ENCODE measurements around the gene MAP6D1.
A peak's percentile ranks its signal among the peaks of the same experiment; 100 is the strongest.
"Not testable (repeated sequence)": the region's sequence is repeated elsewhere in the genome, so short reads cannot be mapped to it uniquely, and the experiment has no call there.

MAP6D1 gene

GRCh38 chr3:183792976-183793375 lies 32.4 kb downstream of the MAP6D1 start:
- DNase-seq (ENCODE audit: low read depth) = no peak
- no peak for TF ChIP-seq CTCF (conservative IDR thresholded peaks at IDR 0.05; ENCODE audit: low read depth, low read length)
- no peak overlapping the region for H3K4me3 ChIP-seq (ENCODE audit: low read depth, low read length)

- no peak for TF ChIP-seq CTCF (conservative IDR thresholded peaks at IDR 0.05; ENCODE audit: low read depth, low read length)
- DNase-seq (ENCODE audit: low read depth) = no peak
- H3K4me3 ChIP-seq (ENCODE audit: low read depth, low read length) = no peak overlapping the region
Observed at GRCh38 chr3:183790700-183791099, 34.7 kb downstream of the MAP6D1 start.

- H3K4me3 ChIP-seq (ENCODE audit: low read depth, low read length) = no peak overlapping the region
- no peak for DNase-seq (ENCODE audit: low read depth)
- no peak for TF ChIP-seq CTCF (conservative IDR thresholded peaks at IDR 0.05; ENCODE audit: low read depth, low read length)
Observed at GRCh38 chr3:183789826-183790225, 35.6 kb downstream of the MAP6D1 start.

DNA sequence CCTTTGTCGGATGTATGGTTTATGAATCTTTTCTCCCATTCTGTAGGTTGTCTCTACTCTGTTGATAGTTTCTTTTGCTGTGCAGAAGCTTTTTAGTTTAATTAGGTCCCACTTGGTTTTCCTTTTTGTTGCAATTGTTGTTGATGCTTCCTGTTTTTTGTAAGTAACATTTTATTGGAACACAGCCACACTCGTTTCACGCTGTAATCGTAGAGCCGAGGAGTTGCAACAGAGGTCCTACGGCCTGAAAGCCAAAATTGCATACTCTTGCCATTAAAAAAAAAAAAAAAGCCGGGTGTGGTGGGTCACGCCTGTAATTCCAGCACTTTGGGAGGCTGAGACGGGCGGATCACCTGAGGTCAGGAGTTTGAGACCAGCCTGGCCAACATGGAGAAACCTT lies 40.9 kb downstream of the MAP6D1 start:
- not testable (repeated sequence) for DNase-seq (ENCODE audit: low read depth); H3K4me3 ChIP-seq (ENCODE audit: low read depth, low read length)

DNA sequence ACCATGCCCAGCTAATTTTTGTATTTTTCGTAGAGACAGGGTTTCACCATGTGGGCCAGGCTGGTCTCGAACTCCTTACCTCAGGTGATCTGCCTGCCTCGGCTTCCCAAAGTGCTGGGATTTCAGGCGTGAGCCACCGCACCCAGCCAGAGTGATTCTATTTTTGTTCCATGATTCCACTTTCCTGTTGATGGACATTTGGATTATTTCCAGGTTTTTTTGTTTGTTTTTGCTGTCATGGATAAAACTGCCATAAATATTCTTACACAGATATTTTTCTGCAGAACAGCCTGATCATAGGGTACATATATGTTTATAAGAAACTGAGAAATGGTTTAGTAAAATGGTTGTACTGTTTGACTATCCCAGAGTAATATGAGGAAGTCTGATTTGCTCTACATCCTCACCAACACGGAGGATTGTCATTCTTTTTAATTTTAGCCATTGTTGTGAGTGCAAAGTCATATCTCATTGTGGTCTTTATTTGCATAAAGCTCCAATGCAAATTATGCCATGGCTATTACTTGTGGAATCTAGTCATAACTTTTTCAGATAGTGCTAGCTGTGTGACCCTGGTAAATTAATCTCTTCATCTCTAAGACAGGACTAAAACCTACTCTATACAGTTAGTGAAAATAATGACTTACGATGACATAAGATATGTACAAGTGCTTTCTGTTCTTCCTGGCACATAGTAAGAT lies 42.7 kb downstream of the MAP6D1 start:
- TF ChIP-seq CTCF (conservative IDR thresholded peaks at IDR 0.05; ENCODE audit: low read depth, low read length) = no peak
- peak; percentile 8 for DNase-seq (ENCODE audit: low read depth)
- no peak overlapping the region for H3K4me3 ChIP-seq (ENCODE audit: low read depth, low read length)

DNA sequence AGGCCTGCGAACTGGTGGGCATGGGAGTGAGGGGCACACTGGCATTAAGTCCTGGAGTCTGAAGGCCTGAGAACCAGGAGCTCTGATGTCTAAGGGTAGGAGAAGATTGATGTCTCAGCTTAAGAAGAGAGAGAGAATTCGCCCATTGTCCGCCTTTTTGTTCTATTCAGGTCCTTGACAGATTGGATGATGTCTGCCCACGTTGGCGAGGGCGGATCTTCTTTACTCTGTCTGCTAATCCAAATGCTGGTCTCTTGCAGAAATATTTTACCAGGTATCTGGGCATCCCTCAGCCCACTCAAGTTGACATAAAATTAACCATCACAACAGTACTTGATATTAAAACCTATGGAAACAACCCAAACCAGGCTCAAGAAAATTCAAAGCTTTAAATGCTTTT lies 44.1 kb downstream of the MAP6D1 start:
- DNase-seq (ENCODE audit: low read depth) = no peak
- no peak overlapping the region for H3K4me3 ChIP-seq (ENCODE audit: low read depth, low read length)
- no peak for TF ChIP-seq CTCF (conservative IDR thresholded peaks at IDR 0.05; ENCODE audit: low read depth, low read length)

DNA sequence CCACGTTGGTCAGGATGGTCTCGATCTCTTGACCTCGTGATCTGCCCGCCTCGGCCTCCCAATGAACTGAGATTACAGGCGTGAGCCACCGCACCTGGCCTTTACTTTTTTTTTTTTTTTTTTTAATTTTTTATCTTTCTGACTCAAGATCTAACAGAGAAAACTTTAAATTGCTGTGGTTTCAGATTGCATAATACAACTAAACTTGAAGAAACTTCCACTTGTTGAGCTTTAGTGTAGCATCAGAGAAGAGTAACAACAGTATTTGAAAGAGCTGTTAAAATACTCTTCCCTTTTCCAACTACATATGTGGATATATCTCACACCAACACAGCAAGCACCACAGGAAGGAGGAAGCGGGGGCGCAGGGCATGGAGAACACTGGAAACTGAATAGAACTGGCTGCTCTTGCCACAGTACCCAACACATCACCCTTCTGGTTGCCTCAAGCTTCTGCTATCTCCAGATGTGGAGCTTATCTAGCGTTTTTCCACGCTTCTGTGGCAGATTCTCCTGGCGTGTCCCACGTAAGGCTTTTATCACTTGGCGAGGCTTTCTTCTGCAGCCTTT lies 45.4 kb downstream of the MAP6D1 start:
- peak; percentile 60 for DNase-seq (ENCODE audit: low read depth)
- no peak overlapping the region for H3K4me3 ChIP-seq (ENCODE audit: low read depth, low read length)
- no peak for TF ChIP-seq CTCF (conservative IDR thresholded peaks at IDR 0.05; ENCODE audit: low read depth, low read length)

Data from choroid plexus epithelial cell (primary cell).